ENCODE data around the gene KSR2. TPM values are rescaled to one million over a fixed set of nuclear protein-coding genes. Genes with fewer than 3 reads are reported as not detected.

The KSR2 gene
- total RNA-seq, 2 donors from 2014 or later = 1.1 to 2.0 TPM

DNA sequence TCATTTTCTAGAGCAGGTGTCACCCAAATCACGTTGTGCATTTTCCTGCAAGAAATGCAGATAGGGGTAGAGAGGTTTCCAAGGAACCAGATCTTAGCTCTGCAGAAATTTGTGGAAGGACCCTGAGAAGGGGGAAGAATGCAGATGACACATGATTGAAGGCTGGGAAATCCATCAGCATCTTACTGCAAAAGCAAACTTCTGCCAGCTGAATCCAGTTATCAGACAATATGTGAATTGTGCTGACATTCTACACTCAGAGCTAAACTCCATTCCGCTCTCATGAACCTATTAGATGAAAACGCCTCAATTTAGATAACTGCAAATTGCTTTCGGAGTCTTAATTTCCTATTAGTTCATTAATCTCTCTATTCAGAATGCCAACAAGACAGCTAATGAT, 396.0 kb downstream of the KSR2 start:
- Histone ChIP-seq H3K4me1 (ENCODE audit: control insufficient read depth, insufficient read depth, low read length) (no peaks in the 10 kb centered on the region), H3K27ac (ENCODE audit: low read depth, low read length) (no peak overlapping the region), H3K36me3 (ENCODE audit: control insufficient read depth, insufficient read depth, low read length) (no peaks in the 10 kb centered on the region), H3K9me3 (ENCODE audit: control insufficient read depth, low read length) (no peaks in the 10 kb centered on the region), H3K27me3 (ENCODE audit: control insufficient read depth, insufficient read depth, low read length, poor library complexity, severe bottlenecking) (no peaks in the 10 kb centered on the region), H3K4me3 (ENCODE audit: low read length) (no peak overlapping the region), H3K9ac (ENCODE audit: extremely low read depth, low read length, poor library complexity, severe bottlenecking) (no peak overlapping the region)
- H3K4me3 Mint-ChIP-seq = no peak overlapping the region
- TF ChIP-seq, protein P1, sequence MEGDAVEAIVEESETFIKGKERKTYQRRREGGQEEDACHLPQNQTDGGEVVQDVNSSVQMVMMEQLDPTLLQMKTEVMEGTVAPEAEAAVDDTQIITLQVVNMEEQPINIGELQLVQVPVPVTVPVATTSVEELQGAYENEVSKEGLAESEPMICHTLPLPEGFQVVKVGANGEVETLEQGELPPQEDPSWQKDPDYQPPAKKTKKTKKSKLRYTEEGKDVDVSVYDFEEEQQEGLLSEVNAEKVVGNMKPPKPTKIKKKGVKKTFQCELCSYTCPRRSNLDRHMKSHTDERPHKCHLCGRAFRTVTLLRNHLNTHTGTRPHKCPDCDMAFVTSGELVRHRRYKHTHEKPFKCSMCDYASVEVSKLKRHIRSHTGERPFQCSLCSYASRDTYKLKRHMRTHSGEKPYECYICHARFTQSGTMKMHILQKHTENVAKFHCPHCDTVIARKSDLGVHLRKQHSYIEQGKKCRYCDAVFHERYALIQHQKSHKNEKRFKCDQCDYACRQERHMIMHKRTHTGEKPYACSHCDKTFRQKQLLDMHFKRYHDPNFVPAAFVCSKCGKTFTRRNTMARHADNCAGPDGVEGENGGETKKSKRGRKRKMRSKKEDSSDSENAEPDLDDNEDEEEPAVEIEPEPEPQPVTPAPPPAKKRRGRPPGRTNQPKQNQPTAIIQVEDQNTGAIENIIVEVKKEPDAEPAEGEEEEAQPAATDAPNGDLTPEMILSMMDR (conservative IDR thresholded peaks at IDR 0.05) = no peak
- H3K4me1 Mint-ChIP-seq = no peaks in the 10 kb centered on the region
- no peak overlapping the region for H3K27ac Mint-ChIP-seq
- WGBS, 2 experiments (ENCODE audit: insufficient coverage in 1 of 2, insufficient read length in 1 of 2) = 87 to 91% methylated on average over 4 of the region's 4 CpGs
- H3K9me3 Mint-ChIP-seq = no peaks in the 10 kb centered on the region
- DNase-seq = no peak
- H3K36me3 Mint-ChIP-seq (ENCODE audit: low read depth) = no peaks in the 10 kb centered on the region
- H3K27me3 Mint-ChIP-seq (ENCODE audit: insufficient read depth) = no peaks in the 10 kb centered on the region

DNA sequence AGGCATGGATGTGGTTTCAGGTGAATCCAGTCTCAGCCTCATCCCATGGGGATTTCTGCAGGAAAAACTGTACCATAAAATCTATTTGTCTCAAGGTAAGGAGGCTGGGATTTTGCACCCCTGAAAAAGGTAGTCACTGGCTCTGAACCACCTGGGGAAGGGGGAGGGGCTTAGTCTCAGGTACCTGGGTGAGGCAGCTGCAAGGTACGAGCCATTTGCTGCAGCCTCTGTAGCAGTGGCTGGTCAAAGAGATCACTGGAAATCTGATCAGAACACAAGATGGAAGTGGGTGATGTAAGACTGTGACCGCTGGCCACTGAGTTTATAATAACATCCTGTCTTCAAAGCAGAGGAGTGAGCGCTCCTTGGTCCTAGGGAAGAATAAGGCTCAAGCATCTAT, 397.5 kb downstream of the KSR2 start:
- DNase-seq = no peak
- no peak overlapping the region for H3K9ac ChIP-seq (ENCODE audit: extremely low read depth, low read length, poor library complexity, severe bottlenecking)
- no peaks in the 10 kb centered on the region for H3K4me1 Mint-ChIP-seq
- TF ChIP-seq, protein P1 (conservative IDR thresholded peaks at IDR 0.05) = no peak
- no peaks in the 10 kb centered on the region for H3K4me1 ChIP-seq (ENCODE audit: control insufficient read depth, insufficient read depth, low read length)
- H3K36me3 Mint-ChIP-seq (ENCODE audit: low read depth) = no peaks in the 10 kb centered on the region
- H3K27ac Mint-ChIP-seq = no peak overlapping the region
- H3K27ac ChIP-seq (ENCODE audit: low read depth, low read length) = no peak overlapping the region
- 88 to 92% methylated on average over 2 to 3 of the region's 3 CpGs for WGBS, 2 experiments (ENCODE audit: insufficient coverage in 1 of 2, insufficient read length in 1 of 2)
- no peak overlapping the region for H3K4me3 Mint-ChIP-seq
- H3K4me3 ChIP-seq (ENCODE audit: low read length) = no peak overlapping the region
- H3K9me3 ChIP-seq (ENCODE audit: control insufficient read depth, low read length) = no peaks in the 10 kb centered on the region
- H3K36me3 ChIP-seq (ENCODE audit: control insufficient read depth, insufficient read depth, low read length) = no peaks in the 10 kb centered on the region
- no peaks in the 10 kb centered on the region for H3K27me3 ChIP-seq (ENCODE audit: control insufficient read depth, insufficient read depth, low read length, poor library complexity, severe bottlenecking)
- no peaks in the 10 kb centered on the region for H3K9me3 Mint-ChIP-seq
- H3K27me3 Mint-ChIP-seq (ENCODE audit: insufficient read depth) = no peaks in the 10 kb centered on the region

DNA sequence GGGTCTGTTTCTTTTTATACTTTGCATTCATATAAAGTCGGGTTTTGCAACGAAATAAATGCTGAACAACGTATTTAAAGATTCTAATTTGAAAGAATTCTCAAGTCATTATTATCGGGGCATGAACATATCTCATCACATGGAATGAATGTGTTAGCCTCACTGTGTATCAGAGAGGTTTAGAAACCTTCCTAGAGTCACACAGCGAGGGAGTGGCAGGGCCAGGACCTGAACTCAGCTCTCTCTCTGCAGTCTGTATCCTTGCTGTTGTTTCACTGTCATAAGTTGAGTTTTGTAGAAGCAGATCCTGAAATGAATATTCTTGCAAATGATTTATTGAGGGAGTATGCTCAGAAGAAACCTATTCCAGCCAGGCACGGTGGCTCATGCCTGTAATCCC, 398.2 kb downstream of the KSR2 start:
- no peaks in the 10 kb centered on the region for H3K9me3 ChIP-seq (ENCODE audit: control insufficient read depth, low read length)
- Mint-ChIP-seq H3K4me3 (no peak overlapping the region), H3K27ac (no peak overlapping the region), H3K27me3 (ENCODE audit: insufficient read depth) (no peaks in the 10 kb centered on the region), H3K9me3 (no peaks in the 10 kb centered on the region), H3K4me1 (no peaks in the 10 kb centered on the region), H3K36me3 (ENCODE audit: low read depth) (no peaks in the 10 kb centered on the region)
- no peak overlapping the region for H3K4me3 ChIP-seq (ENCODE audit: low read length)
- WGBS, 2 experiments (ENCODE audit: insufficient coverage in 1 of 2, insufficient read length in 1 of 2) = 95 to 100% methylated on average over 6 of the region's 6 CpGs
- H3K27ac ChIP-seq (ENCODE audit: low read depth, low read length) = no peak overlapping the region
- H3K4me1 ChIP-seq (ENCODE audit: control insufficient read depth, insufficient read depth, low read length) = no peaks in the 10 kb centered on the region
- no peaks in the 10 kb centered on the region for H3K36me3 ChIP-seq (ENCODE audit: control insufficient read depth, insufficient read depth, low read length)
- TF ChIP-seq, protein P1 (conservative IDR thresholded peaks at IDR 0.05) = no peak
- no peak overlapping the region for H3K9ac ChIP-seq (ENCODE audit: extremely low read depth, low read length, poor library complexity, severe bottlenecking)
- no peaks in the 10 kb centered on the region for H3K27me3 ChIP-seq (ENCODE audit: control insufficient read depth, insufficient read depth, low read length, poor library complexity, severe bottlenecking)
- DNase-seq = no peak

Measured in endodermal cell (in vitro differentiated cells).